Measurements from ENCODE around the gene SCYGR2.

Gene SCYGR2

GRCh38 chr2:227614740-227615139 lies 16.0 kb downstream of the SCYGR2 start, which contains the start of gene SCYGR3:
Gene SCYGR3, minus strand, starts transcription at chr2:227614840. Its CDS starts 0 bp downstream, at chr2:227614840.
- no peak within 1 kb of the TSS for H3K4me3 ChIP-seq (ENCODE audit: low read depth, low read length)
- no peak for DNase-seq (ENCODE audit: low read depth, low spot score)
- no peak for TF ChIP-seq CTCF (IDR thresholded peaks at IDR 0.05; ENCODE audit: low read depth, low read length)
- in situ Hi-C loops (cut with HindIII; ENCODE audit: low sequenced_read_pairs): no loop called here

- no peak for DNase-seq (ENCODE audit: low read depth, low spot score)
- H3K4me3 ChIP-seq (ENCODE audit: low read depth, low read length): no peak overlapping the region
- in situ Hi-C loops (cut with HindIII; ENCODE audit: low sequenced_read_pairs): no loop called here
- no peak for TF ChIP-seq CTCF (IDR thresholded peaks at IDR 0.05; ENCODE audit: low read depth, low read length)
Measured at GRCh38 chr2:227615181-227615580, 16.5 kb downstream of the SCYGR2 start.

- no peak overlapping the region for H3K4me3 ChIP-seq (ENCODE audit: low read depth, low read length)
- TF ChIP-seq CTCF (IDR thresholded peaks at IDR 0.05; ENCODE audit: low read depth, low read length): no peak
- in situ Hi-C loops (cut with HindIII; ENCODE audit: low sequenced_read_pairs): no loop called here
- DNase-seq (ENCODE audit: low read depth, low spot score): no peak
Measured at GRCh38 chr2:227615906-227616305, 17.2 kb downstream of the SCYGR2 start.

GRCh38 chr2:227616631-227617030 lies 17.9 kb downstream of the SCYGR2 start:
- no peak for TF ChIP-seq CTCF (IDR thresholded peaks at IDR 0.05; ENCODE audit: low read depth, low read length)
- DNase-seq (ENCODE audit: low read depth, low spot score): no peak
- in situ Hi-C loops (cut with HindIII; ENCODE audit: low sequenced_read_pairs): no loop called here
- no peak overlapping the region for H3K4me3 ChIP-seq (ENCODE audit: low read depth, low read length)

GRCh38 chr2:227617316-227618230 lies 18.9 kb downstream of the SCYGR2 start, which contains the start of gene SCYGR4:
Gene SCYGR4, plus strand, starts transcription at chr2:227617498. Its CDS starts 0 bp downstream, at chr2:227617498.
- no peak within 1 kb of the TSS for H3K4me3 ChIP-seq (ENCODE audit: low read depth, low read length)
- DNase-seq (ENCODE audit: low read depth, low spot score): peak; percentile 31
- no peak for TF ChIP-seq CTCF (IDR thresholded peaks at IDR 0.05; ENCODE audit: low read depth, low read length)
- in situ Hi-C loops (cut with HindIII; ENCODE audit: low sequenced_read_pairs): no loop called here

GRCh38 chr2:227623226-227623625 lies 24.5 kb downstream of the SCYGR2 start:
- no peak for TF ChIP-seq CTCF (IDR thresholded peaks at IDR 0.05; ENCODE audit: low read depth, low read length)
- peak; percentile 64 for DNase-seq (ENCODE audit: low read depth, low spot score)
- no peak overlapping the region for H3K4me3 ChIP-seq (ENCODE audit: low read depth, low read length)
- in situ Hi-C loops (cut with HindIII; ENCODE audit: low sequenced_read_pairs): no loop called here
